Upper lobe of left lung (tissue), 6 donors: ENCODE results near the gene WSCD2. TPM values are rescaled to one million over a fixed set of nuclear protein-coding genes. Genes with fewer than 3 reads are reported as not detected.

Source experiments
- ATAC-seq, 2 donors: fragments of 200-7000 bp; cut with Tn5 transposase; one replicate each; pipeline ENCODE4 v1.9.1; 2022; ENCODE audit warnings: mild to moderate bottlenecking in 2 of 2, moderate library complexity in 2 of 2; ENCODE audit not compliant: low FRiP score in 2 of 2
- DNase-seq, 2 donors: peaks; one replicate each; pipeline ENCODE4 v3.0.0-alpha.2; 2019 to 2020
- H3K27ac ChIP-seq, 4 donors: fragments of 200-600 bp; sonication (generic); one replicate each; pipeline ENCODE4 v1.5.1; 2016 to 2019
- H3K27me3 ChIP-seq, 4 donors: fragments of 200-600 bp; sonication (generic); one replicate each; pipeline ENCODE4 v1.5.1; 2017 to 2019
- H3K36me3 ChIP-seq, 4 donors: fragments of 200-600 bp; sonication (generic); one replicate each; pipeline ENCODE4 v1.5.1; 2016 to 2019
- H3K4me1 ChIP-seq, 4 donors: fragments of 200-600 bp; sonication (generic); one replicate each; pipeline ENCODE4 v1.5.1; 2018 to 2019
- H3K4me3 ChIP-seq, 4 donors: fragments of 200-600 bp; sonication (generic); one replicate each; pipeline ENCODE4 v1.5.1; 2017 to 2019; ENCODE audit warnings: mild to moderate bottlenecking in 2 of 4, moderate library complexity in 1 of 4
- H3K9me3 ChIP-seq, 4 donors: fragments of 200-600 bp; sonication (generic); one replicate each; pipeline ENCODE4 v1.5.1; 2018 to 2019
- CTCF ChIP-seq, 6 experiments: fragments of 450-650 bp in 4 of 6; fragments of 200-600 bp in 2 of 6; sonication (generic) in 2 of 6; IDR thresholded peaks; one replicate each; pipeline ENCODE4 v1.5.1; 2016 to 2019; ENCODE audit warnings: antibody characterized with exemption in 6 of 6
- EP300 ChIP-seq, 4 donors: sonication (generic); formaldehyde crosslinking; IDR thresholded peaks; one replicate each; pipeline ENCODE4 v1.5.1; 2017; ENCODE audit warnings: antibody characterized with exemption in 4 of 4, control low read depth in 2 of 4
- POLR2A ChIP-seq, 4 donors: fragments of 450-650 bp; IDR thresholded peaks; one replicate each; pipeline ENCODE4 v1.5.1; 2016 to 2017; ENCODE audit warnings: antibody characterized with exemption in 4 of 4, mild to moderate bottlenecking in 2 of 4
- POLR2AphosphoS5 ChIP-seq, 2 donors: sonication (generic); formaldehyde crosslinking; IDR thresholded peaks; one replicate each; pipeline ENCODE4 v1.5.1; 2017; ENCODE audit warnings: antibody characterized with exemption in 2 of 2
- WGBS, 2 donors: methylation state at CpG; one replicate each; pipeline ENCODE4 v1.1.5; 2017 to 2018; 5-methylcytosine and 5-hydroxymethylcytosine counted together
- total RNA-seq, 6 donors: library from RNA; depleted of rRNA in 4 of 6; stranded (reverse); fragments of >200 nt in 4 of 6; gene quantifications; one replicate each; pipeline versions ENCODE4 v1.1.0 to v1.2.1, GENCODE V29; 2016 to 2021
- donor health status: DM: no; HTN: no; CAD: no; lungs with moderate emphysema.
- donor health status: DM: no; HTN: yes; CAD: no; lungs with severe emphysema.

WSCD2 gene
- total RNA-seq, 6 donors from 2014 or later, result 0.17 to 1.0 (median 0.71) TPM

DNA sequence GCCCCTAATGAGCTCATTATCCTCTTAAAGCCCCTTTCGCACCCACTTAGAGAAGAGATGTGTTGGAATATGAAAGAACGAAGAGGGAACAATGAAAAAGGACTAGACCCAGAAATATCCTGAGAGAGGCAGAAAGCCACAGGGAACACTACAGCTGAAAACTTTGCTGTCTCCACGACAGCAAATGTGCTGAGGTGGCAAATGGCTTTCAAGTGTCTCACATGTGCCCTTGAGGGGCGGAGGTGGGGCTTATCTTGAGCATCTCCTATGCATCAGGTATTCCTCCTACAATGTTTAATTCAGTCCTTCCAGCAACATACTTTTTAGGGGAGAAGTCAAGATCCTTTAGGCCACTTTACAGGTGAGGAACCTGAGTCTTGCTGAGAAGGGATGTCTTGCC lies 62.9 kb downstream of the WSCD2 start:
- H3K4me3 ChIP-seq, result no peak overlapping the region
- WGBS, 2 donors, result 37 to 44% methylated on average over 4 of the region's 4 CpGs
- ATAC-seq (no peak), DNase-seq (no peak)
- H3K27me3 ChIP-seq, result no peaks in the 10 kb centered on the region
- no peaks in the 10 kb centered on the region for H3K36me3 ChIP-seq
- H3K4me1 ChIP-seq, result no peaks in the 10 kb centered on the region
- no peak for TF ChIP-seq EP300 (IDR thresholded peaks at IDR 0.05)
- no peak for TF ChIP-seq POLR2AphosphoS5 (IDR thresholded peaks at IDR 0.05)
- TF ChIP-seq POLR2A (IDR thresholded peaks at IDR 0.05), result no peak
- TF ChIP-seq CTCF (IDR thresholded peaks at IDR 0.05), result no peak
- no peaks in the 10 kb centered on the region for H3K9me3 ChIP-seq
- no peak overlapping the region for H3K27ac ChIP-seq

DNA sequence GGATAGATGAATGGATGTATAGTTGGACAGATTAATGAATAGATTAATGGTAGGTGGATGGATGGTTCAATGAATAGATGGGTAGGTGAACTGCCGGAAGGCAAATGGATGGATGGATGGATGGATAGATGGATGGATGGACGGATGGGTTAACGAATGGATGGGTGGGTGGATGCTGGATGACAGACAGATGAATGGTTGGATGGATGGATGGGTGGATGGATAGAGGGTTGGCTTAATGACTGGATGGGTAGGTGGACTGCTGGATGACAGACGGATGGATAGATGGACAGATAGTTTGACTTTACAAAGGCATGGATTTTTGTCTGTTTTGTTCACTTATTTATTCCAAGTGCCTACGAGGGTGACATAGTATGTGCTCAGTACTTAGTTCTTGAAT lies 64.4 kb downstream of the WSCD2 start:
- TF ChIP-seq EP300 (IDR thresholded peaks at IDR 0.05) (no peak), POLR2AphosphoS5 (IDR thresholded peaks at IDR 0.05) (no peak), POLR2A (IDR thresholded peaks at IDR 0.05) (no peak), CTCF (IDR thresholded peaks at IDR 0.05) (no peak)
- WGBS, 2 donors, result 74 to 76% methylated on average over 5 of the region's 5 CpGs
- no peak overlapping the region for H3K4me3 ChIP-seq
- no peaks in the 10 kb centered on the region for H3K4me1 ChIP-seq
- DNase-seq (no peak), ATAC-seq (no peak)
- H3K27me3 ChIP-seq, result no peaks in the 10 kb centered on the region
- H3K36me3 ChIP-seq, result no peaks in the 10 kb centered on the region
- no peaks in the 10 kb centered on the region for H3K9me3 ChIP-seq
- no peak overlapping the region for H3K27ac ChIP-seq

DNA sequence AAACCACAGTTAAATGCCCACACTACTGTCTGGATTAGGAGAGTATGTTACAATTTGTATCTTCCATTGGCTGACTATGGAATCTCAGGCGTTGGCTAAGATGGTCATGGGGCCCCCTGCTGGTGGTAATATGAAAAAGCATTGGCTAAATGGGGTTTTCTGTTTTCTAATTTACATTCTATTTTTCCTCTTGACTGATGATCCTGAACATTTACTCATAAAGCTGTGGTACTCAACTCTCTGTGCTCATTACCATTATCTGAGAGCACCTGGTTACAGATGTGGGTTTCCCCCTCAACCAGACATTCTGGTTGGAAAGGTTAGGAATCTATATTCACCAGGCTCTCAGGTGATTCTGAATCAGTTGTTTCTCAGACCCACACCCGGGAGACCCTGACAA lies 64.8 kb downstream of the WSCD2 start:
- Histone ChIP-seq H3K36me3 (no peaks in the 10 kb centered on the region), H3K4me1 (no peaks in the 10 kb centered on the region), H3K4me3 (no peak overlapping the region), H3K9me3 (no peaks in the 10 kb centered on the region), H3K27ac (no peak overlapping the region), H3K27me3 (no peaks in the 10 kb centered on the region)
- ATAC-seq, result peak in 1 of 2 donors; percentile 46
- WGBS, 2 donors, result 14 to 31% methylated on average over 2 of the region's 2 CpGs
- DNase-seq, result no peak
- TF ChIP-seq CTCF (IDR thresholded peaks at IDR 0.05) (peak in 5 of 6 experiments; percentile 29 to 63 (median 59)), POLR2A (IDR thresholded peaks at IDR 0.05) (no peak)

- no peak for DNase-seq
- 65 to 69% methylated on average over 1 of the region's 1 CpG for WGBS, 2 donors
These were observed 65.5 kb downstream of the WSCD2 start for GRCh38 chr12:108194585-108194984.

More at GRCh38 chr12:108194585-108194984, 65.5 kb downstream of the WSCD2 start:
- Histone ChIP-seq H3K4me3 (no peak overlapping the region), H3K9me3 (no peaks in the 10 kb centered on the region), H3K27me3 (no peaks in the 10 kb centered on the region), H3K27ac (no peak overlapping the region), H3K36me3 (no peaks in the 10 kb centered on the region), H3K4me1 (no peaks in the 10 kb centered on the region)
- no peak for ATAC-seq
- no peak for TF ChIP-seq POLR2AphosphoS5 (IDR thresholded peaks at IDR 0.05)
- no peak for TF ChIP-seq CTCF (IDR thresholded peaks at IDR 0.05)
- TF ChIP-seq EP300 (IDR thresholded peaks at IDR 0.05), result no peak
- no peak for TF ChIP-seq POLR2A (IDR thresholded peaks at IDR 0.05)
